GM18907 (cell line): ENCODE results near the gene CA5B.
"Not testable (repeated sequence)": the region's sequence is repeated elsewhere in the genome, so short reads cannot be mapped to it uniquely, and the experiment has no call there.

ENCODE experiments used
- ATAC-seq: cut with Tn5 transposase; IDR thresholded peaks from one replicate; pipeline ENCODE4 v1.9.1; 2021; ENCODE audit warnings: mild to moderate bottlenecking, moderate library complexity; ENCODE audit not compliant: unreplicated experiment

Gene CA5B

DNA sequence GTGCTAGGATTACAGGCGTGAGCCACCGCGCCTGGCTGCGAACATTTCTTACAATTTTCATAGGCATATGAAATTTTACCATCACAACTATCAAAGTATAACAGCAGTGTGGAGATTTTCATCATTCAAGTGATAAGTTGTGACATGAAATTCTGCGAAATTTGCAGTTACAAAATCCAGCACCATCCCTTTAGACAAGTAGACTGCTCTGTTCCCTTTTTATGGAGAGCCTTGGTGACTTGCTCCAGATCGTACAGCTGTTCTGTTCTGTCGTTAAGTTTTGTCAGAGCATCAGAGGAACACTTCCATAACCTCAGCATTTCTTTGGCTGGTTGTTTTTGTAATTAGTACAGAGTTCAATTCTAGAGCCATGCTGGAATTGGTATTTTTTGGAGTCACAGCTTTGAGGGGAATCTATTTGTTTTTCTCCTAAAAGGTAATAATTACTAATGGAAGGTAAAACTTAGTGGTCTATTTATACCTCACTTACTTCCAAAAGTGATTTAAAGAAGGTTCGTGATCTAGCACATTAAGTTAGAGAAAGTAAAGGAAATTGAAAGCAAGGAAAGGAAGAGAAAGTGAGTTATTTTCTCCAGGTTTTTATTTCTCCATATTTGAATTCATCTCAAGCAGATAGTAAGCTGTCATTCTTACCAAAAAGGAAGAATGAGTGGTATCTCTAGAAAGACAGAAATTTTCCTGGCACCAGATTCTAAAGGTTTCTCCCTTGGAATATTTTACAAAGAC is 74.3 kb downstream of the CA5B start:
- ATAC-seq = no peak

DNA sequence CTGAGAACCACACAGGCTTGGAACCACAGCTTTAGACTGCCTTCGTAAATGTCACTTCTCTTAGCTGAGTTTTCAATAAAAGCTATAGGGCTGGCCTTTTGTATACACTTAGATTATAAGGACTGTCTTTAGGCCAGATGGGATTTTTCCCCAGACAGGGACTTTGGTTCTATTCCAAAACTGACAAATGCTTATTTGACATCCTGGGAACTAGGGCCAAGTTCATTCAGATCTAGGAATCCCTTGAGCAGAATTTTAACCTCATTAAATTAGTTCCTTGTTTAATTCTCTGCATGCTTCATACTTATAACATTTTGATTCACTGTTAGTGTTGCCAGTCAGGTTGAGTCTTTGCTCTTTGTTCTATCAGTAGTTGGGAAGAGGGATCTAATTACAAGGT is 75.3 kb downstream of the CA5B start:
- ATAC-seq = no peak

DNA sequence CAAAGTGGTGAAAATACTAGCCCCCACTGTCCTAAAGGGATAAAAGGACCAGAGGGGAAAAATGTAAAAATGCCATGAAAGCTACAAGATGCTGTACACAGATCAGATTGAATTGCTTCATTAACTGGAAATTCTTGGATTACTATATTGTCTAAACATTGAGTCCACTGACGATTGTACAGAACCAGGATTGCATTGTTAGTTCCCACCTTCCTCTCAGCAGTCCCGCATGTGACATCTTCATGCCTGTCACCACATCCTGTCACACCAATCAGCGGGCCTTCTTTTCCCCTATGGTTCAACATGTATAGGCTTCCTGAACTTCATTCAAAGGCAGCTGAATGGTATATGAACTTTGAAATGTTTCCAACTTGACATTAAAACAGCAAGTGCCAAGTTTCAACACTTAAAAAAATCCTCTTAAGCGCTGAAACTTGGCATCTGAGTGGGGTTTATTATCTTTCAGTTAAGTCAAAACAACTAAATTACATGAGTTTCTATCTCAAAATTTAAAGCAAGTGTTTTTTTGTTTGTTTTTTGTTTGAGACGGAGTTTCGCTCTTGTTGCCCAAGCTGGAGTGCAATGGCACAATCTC is 76.8 kb downstream of the CA5B start:
- no peak for ATAC-seq

DNA sequence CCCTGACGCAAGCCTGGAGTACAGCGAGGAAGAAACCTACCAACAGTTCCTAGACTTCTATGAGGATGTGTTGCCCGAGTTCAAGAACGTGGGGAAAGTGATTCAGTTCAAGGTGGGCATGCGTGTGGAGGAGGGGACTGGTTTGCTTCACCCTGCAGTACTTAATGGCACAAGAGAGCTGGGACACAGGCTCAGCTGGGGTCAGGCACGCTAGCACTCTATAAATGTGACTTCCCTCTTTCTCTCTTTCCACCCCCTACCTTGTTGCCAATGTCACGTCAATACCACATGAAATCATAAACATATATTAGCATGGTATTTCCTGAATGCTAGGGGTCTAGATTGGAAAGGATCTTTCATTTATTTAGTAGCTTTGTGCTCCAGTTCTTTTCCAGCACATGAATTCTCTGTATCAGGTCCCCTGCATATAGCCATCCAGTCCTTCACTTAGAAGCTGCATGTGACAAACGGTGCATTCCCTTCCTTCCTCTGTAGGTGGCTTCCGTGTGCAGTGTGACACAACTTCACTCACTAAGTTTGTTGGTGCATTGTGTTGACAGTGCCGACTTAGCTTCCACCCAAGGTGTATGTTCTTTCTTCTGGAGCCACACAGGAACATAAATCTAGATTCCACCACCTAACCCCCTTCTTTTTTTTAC is 77.8 kb downstream of the CA5B start:
- ATAC-seq = peak; percentile 89

DNA sequence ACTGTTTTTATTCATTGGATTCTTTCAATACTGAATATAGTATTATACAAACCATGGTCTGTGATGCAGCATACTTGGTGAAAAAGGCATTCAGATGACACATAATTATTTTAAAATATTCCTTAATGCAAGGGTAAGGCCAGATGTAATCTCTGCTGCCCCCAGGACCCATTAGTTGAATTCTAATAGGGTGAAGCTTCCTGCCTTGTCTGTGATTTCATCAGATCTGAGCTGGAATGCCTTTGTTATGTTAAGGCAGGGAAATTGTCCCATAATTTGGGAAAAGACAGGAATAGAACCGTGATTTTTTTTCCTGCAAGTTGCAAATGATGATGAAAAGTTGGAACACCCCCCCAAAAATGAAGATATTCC is 78.4 kb downstream of the CA5B start:
- ATAC-seq = no peak

DNA sequence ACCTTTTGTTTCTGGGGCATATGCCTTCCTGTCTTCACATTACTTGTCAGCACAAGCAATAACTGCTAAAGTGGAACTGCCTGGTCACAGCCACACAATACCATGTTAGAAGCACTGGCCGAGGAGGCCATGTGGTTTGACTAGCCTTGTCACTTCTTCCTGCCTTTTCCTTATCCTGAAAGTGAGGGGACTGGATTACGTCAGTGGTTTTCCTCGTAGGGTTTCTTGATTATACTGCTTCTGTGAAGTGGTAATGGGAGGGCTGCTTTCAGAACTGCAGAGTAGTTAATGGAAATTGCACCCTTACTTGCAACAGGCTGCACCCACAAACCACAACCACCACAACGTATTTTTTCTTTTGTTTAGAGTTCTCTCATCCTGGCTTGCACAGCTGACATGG is 78.8 kb downstream of the CA5B start:
- ATAC-seq = no peak

DNA sequence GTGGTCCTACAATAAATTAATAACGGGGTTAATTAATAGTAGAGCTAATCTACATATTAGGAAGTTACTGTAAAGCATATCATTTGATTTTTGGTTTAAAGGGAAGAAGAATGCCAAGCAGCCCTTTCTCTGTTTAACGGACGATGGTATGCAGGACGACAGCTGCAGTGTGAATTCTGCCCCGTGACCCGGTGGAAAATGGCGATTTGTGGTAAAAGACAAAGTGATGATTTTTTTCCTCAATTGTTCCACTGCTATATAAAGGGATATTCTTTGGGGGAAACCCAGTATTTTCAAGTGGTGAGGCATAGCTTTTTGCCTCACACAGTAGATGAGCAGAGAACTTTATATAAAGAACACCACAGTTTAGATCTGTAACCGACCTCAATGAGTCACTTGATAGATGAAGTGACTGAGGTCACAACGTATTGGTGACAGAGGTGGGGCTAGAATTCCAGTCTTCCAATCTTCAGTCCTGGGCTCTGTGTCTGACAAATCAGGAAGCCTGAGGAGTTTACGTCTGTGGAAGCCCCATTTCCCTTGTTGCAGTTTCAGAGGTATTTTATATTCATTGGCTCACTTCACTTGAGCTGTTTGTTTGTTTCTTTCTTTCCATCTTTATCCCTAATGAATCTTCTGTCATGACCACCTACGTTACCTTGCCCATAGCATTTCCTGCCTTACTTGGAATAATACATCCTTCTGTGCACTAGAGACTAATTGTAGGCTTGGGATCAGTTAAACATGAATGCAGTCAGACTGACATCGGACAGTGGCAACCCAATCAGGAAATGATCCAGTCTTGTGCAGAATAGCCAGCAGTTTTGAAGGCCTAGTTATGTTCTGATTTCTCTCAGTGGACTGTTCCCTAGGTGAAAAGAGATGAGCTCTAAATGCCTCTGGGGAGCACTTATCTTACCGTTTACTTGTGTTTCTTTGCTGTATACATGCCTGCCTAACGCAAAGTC is 82.3 kb downstream of the CA5B start:
- ATAC-seq = no peak

DNA sequence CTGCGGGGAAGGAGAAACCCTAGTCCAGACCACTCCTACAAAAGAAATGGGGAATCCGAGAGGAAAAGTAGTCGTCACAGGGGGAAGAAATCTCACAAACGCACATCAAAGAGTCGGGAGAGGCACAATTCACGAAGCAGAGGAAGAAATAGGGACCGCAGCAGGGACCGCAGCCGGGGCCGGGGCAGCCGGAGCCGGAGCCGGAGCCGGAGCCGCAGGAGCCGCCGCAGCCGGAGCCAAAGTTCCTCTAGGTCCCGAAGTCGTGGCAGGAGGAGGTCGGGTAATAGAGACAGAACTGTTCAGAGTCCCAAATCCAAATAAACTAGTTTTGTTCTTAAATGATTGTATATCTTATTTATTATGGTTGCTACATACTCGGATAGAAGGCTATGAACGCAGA is 84.9 kb downstream of the CA5B start:
- no peak for ATAC-seq

DNA sequence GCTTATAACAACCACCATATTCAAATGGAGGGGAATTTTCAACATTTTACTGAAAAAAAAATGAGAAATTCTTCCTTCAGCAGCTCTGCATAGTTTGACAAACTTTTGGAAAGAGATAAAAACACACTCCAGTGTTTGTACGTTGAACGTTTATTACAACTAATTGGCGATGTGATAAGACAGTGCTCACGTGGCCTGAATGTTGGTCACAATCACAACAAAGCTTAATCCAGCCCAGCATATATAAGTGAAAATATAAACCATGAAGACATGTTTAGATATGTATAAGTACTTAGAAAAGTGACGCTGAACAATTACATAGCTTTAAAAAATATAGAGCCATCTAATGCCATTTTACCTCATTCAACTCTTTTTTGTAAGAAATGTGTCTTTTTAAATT is 87.9 kb downstream of the CA5B start:
- ATAC-seq = no peak

DNA sequence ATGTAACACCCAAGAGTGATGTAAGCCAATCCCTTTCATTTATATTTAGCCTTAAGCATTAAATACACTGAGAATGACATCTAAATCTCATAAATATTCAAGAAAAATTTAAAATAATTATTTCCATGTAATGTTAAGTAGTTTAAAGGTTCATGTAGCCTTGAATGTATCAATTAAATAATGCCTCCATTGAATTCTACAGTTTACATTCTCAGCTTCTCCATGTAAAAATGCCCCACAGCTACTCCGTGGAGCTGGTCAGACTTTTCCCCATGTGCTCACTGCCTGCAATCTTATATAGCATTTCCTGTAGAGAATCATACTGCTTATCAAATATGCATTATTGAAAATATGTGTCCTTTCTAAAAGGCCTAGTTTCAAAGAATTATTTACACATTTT is 91.1 kb downstream of the CA5B start:
- ATAC-seq = no peak

DNA sequence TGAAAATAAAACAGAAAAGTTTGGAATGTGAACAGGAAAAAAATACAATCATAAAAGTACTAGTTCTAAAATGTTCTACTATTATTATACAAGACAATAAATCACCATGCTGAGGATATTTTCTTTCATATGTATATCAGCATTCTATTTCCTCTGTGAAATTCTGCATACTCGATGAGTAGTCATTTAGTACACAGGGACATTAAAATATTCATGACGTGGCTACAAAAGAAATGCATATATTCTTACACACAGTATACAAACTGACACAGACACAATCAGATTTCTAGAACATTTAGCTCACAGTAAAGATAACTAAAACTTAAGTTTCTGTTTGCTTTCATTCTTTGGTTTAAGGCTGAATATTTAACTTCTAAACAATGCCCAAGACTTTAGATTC is 93.3 kb downstream of the CA5B start:
- not testable (repeated sequence) for ATAC-seq

DNA sequence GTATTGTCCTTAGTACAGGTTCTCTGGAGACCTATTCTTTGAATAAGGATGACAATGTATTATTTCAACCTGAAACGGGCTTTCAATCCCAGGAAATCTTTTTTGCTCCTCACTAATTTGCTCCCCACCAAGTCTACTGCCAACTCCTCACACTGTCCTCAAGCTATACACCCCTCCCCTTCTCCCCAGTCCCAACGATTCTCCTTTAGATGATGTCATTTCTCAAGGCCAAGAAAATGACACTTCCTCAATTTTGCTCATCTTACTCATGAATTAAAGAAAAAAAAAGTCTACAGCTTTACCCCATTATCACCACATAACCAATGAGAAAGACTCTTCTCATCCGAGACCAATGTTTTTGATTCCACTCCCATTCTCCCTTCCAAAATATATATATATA is 96.0 kb downstream of the CA5B start:
- ATAC-seq = no peak

DNA sequence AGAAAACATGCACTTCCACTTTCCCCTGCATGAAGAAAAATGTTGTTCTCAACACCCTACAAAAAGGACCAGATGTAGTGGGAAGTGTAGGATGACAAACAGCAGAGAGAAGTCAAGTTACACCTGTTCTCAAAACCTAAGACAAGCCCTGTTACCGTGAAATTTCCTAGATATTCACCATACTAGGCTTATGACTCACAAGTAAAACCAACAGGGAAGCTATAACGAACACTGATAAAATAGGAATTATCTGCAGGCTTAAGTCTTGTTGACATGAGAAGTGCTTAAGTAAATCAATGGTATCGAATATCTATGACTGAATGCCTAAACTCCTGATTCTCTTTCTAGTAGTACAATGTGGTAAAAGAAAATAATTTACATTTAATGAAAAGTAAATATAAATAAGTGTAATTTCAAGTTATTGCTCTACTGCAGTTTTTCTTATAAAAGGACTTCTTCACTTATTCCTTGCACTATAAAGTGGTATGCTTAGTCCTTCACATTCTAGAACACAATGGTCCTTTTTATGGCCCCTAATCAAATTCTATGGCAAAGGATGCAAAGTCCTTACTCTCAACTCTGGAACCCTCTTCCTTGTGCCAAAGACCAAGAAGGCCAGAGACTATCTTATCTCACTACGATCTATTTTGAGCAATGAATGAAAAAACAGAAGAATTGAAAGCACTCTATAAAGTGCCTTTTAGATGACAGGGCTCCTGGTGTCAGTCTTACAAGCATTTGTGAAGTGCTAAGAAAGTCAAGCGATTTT is 96.9 kb downstream of the CA5B start:
- ATAC-seq = no peak
